Fibroblast of peridontal ligament (primary cell): Measurements from ENCODE around the gene ARTN.

Source experiments
- DNase-seq: peaks from one replicate; pipeline ENCODE4 v3.0.0-alpha.2; 2010; ENCODE audit errors: extremely low read depth

The ARTN gene

GRCh38 chr1:43933386-43934100, at the start of gene ARTN:
Gene ARTN (plus strand): TSS chr1:43933801. CDS start chr1:43935657, 1,856 bp downstream.
- no peak for DNase-seq

DNA sequence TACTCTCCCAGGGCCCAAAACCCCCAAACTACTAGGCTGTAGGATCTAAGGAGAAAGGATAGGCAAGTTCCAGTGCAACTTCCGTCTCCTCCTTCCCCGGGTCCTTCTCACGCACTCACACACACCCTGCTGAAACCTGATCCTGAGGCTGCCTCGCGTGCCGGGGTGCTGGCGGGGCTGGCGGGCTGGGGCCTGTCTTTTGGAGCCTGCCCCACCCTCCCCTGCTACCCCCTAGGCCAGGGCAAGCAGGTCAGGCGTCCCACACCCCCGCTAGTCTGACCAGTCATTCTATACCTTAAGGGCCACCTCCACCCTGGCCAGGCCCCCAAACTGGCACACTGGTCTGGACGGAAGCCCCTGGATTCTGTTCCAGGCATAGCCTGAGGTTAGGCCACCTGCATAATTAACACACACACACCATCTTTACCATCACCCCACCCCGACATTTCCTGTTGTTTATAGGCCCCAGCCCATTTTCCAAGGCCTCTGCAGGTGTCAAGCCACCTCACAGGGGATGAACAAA, 48.3 kb upstream of the ARTN start:
- DNase-seq, result no peak

GRCh38 chr1:43887748-43888147, 45.9 kb upstream of the ARTN start:
- no peak for DNase-seq

- no peak for DNase-seq
Observed at GRCh38 chr1:43890815-43891214, 42.8 kb upstream of the ARTN start.

DNA sequence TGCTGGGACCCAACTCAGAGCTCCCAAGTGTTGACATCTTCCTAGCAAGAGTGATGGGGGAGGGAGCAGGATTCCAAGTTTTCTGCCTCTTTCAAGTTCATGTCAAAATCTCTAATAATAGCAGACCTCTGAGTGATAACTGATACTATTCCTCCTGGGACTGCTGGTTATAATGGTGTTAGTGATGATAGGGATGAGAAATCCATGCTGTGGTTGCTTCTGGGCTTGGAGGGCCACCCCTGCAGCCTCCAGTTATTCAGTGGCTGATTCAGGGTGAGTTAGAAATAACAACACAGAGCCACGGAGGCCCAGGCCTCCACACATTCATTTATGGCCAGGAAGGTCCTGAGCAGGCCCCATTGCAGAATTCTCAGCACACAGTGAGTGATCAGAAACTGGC, 40.6 kb upstream of the ARTN start:
- DNase-seq, result peak; percentile 18

GRCh38 chr1:43898981-43899380, 34.6 kb upstream of the ARTN start:
- no peak for DNase-seq

GRCh38 chr1:43900386-43900785, 33.2 kb upstream of the ARTN start:
- no peak for DNase-seq

GRCh38 chr1:43901196-43901961, 32.2 kb upstream of the ARTN start:
- no peak for DNase-seq

- no peak for DNase-seq
Observed at GRCh38 chr1:43902058-43902831, 31.4 kb upstream of the ARTN start.

- DNase-seq, result no peak
Observed at GRCh38 chr1:43904660-43905551, 28.7 kb upstream of the ARTN start.

GRCh38 chr1:43908226-43908625, 25.4 kb upstream of the ARTN start:
- no peak for DNase-seq

DNA sequence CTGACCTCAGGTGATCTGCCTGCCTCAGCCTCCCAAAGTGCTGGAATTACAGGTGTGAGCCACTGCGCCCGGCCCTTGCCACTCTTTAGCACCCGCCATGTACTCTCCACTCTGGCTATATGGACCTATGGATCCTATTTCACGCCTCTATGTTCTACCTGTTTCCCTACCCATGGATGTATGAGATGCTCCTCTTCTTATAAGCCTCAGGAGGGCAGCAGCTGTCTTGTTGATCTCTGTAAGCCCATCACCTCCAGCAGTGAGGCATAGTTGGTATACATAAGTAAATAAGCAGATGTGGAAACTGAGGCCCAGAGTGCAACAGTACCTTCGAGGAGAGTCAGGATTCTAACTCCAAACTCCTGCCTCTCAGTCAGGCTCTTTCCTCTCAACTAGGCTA, 24.7 kb upstream of the ARTN start:
- no peak for DNase-seq

DNA sequence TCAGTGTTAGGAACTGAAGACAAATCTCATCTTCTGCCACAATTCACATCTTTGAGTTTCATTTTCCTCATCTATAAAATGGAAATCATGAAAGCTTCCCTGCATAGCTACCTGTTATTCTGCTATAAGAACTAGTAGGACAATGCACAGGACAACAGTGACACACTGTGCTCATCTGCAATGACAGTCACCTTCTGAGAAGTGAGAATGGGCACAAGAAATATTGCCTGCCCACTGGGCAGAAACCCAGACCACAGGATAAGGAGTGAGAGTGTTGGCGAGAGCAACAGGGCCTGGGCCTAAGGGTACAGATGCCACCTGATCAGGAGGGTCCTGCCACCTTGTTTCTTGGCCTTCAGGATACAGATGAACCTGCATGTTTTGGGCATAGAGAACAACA, 23.3 kb upstream of the ARTN start:
- no peak for DNase-seq

GRCh38 chr1:43912607-43913006, 21.0 kb upstream of the ARTN start:
- DNase-seq, result peak; percentile 36

GRCh38 chr1:43913051-43913501, 20.5 kb upstream of the ARTN start:
- no peak for DNase-seq

GRCh38 chr1:43913666-43914360, 19.8 kb upstream of the ARTN start:
- no peak for DNase-seq

- DNase-seq, result no peak
Observed at GRCh38 chr1:43914576-43915525, 18.8 kb upstream of the ARTN start.

DNA sequence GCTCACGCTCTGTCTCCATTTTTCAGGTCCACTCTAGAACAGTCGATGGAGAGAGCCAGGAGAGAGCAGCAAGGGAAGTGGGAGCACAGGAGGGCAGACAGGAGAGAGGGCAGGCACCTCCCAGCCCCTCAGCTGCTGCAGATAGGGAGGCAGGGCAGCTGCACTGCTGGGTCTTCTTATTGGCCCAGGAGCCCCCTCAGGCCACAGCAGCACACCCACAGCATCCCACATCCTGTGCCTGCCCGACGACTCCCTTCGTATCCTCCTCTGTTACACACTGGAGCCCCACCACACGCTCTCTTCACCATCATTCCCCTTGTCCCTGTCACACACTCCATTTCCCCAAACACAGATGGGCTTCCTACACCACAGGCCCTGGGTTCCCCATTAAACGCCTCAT, 13.7 kb upstream of the ARTN start:
- DNase-seq, result no peak

- DNase-seq, result no peak
Observed at GRCh38 chr1:43921022-43921421, 12.6 kb upstream of the ARTN start.
